Left renal pelvis (tissue), 4 donors: Measurements from ENCODE around the gene GTPBP4. TPM values are rescaled to one million over a fixed set of nuclear protein-coding genes. Genes with fewer than 3 reads are reported as not detected.

Experiments
- DNase-seq, 4 donors: peaks; one replicate each; pipeline ENCODE4 v3.0.0-alpha.2; 2013; ENCODE audit warnings: low read depth in 4 of 4, low spot score in 3 of 4
- polyA plus RNA-seq, 4 donors: library from polyadenylated mRNA; unstranded; fragments of 120-200 nt; gene quantifications; one replicate each; pipeline ENCODE4 v1.2.1, GENCODE V29; 2013; ENCODE audit not compliant: insufficient read length in 4 of 4

Gene GTPBP4
- polyA plus RNA-seq, 4 donors: 48.1 to 72.3 (median 66.2) TPM

DNA sequence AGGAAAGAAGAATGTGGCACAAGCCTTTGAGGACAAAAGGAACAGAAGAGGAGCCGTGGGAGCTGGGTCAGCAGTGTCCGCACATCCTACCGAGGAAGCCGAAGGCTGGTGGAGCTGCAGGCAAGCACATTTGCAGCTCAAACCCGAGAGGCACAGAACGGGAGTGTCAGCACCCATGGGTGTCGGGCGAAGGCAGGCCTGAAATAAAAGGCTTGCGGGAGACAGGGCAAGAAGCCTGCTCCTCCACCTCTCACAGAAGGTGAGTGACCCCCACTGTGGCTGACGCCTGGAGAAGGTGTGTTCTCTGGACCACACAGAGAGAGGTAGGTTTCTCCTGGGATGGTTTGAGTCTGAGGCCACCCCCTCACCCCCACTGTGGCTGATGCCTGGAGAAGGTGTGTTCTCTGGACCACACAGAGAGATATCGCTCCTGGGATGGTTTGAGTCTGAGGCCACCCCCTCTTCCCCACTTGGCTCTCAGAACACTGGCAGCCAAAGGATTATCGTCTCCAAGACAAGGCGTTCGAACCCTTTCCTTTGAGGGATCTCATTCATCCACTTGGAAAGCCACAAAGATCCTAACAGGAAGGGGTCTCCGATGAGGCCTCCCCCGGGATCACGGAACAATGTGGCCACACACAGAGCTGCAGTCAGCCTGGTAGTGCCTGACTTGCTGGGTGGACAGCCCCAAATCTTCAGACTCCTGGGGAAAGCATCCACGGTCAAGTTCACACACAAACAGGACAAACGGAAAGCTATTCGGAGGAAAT lies 21.6 kb upstream of the GTPBP4 start:
- DNase-seq: no peak

DNA sequence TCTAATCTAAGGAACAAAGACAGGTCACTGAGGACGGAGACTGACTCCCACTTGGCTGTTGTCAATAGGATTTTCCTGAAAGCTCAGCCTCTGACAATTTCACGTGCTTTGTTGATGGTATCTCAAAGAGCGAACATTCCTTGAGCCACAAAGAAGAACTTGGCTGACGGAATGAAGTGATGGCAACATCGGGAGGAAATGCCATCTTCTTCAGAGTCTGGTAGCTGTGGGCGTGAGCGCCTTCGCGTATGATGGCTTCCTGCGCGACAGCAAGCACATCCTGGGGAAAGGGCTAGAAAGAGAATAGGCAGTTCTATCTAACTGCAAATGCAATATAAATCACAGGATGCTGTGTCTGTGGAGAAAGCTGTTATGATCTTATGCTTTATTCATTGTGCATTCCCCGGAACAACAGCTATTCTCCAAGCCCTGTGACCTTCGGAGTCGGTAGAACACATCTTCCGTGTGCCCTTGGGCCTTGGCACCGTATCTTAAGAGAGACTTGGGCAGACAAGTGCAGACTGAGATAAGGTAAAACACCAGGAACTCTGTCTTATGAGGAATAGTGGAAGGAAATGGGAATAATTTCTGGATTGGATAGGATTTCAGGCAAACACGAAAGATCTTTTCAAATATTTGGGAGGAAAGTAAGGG lies 19.6 kb upstream of the GTPBP4 start:
- no peak for DNase-seq

DNA sequence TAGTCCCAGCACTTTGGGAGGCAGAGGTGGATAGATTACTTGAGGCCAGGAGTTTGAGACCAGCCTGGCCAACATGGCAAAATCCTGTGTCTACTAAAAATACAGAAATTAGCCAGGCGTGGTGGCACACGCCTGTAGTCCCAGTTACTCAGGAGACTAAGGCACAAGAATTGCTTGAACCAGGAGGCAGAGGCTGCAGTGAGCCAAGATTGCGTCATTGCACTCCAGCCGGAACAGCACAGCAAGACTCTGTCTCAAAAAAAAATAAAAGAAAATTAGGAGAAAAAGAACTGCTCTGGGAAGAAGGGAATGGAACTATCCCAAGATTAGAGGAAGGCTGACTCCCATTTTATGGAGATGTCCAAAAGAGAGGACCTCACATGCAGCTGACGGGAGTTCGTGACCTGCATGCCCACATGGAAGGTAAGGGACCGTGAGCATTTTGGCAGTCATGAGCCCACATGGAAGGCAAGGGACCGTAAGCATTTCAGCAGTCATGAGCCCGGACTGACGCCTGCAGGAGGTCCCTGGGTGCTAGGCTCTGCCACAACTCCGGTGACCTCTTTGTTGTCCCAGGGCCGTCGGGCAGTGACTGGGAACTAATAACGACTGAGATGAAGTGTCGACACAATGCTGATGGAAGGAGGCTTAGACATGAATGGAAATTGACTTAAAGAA lies 18.6 kb upstream of the GTPBP4 start:
- no peak for DNase-seq

DNA sequence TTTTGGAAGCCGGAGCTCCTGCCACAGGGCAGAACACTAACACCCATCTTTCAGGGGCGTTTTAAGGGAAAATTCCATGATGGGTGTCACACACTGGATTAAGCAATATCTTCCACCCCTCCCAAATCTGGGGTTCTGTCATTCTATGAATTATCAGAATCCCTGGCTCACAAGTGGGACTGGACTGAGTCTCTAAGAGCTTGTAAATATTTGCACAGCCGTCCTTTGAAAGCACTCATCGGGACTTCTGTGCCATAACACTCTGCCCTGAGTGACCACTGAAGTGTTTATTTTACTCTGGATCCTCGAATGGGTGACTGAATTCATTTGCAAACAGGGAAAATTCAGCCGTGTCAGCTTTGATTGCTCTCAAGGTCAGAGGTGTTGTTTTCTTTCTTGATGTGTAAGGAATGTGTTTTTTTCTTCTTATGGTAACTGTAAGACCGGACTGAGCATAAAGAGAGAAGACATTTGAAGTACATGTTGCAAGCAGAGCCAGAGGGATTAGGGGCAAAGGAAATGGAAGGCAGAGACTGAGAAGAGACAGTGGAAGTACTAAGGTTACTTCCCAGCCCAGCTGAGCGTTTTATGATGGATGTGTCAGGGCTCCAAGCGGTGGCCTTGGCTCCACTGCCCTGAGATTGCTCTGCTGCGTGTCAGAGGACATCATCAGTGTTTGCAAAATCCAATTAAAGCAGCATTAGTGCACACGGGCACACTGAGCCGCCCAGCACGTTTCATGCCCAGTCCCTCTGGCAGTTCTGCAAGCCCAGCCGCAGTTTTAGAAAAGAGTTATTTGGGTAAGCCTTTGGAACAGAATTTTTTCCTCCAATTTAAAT lies 17.7 kb upstream of the GTPBP4 start:
- DNase-seq: no peak

DNA sequence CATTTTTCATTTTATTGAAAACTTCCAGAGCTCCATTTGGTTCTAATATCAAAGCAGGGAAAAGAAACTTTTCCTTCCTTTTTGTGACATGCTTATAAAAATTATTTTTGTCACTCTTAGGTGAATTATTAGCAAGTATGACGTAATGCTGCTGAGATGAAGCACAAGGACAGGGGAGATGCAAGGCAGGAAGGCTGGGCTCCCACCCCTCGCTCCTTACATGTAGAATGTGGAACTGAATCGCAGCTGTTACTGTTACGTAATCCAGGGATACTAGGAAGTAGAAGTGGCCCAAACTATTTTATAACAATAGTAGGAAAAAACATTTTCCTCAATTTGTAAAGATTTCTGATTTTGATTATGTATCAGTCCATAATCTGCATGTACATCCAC lies 17.1 kb upstream of the GTPBP4 start:
- no peak for DNase-seq

DNA sequence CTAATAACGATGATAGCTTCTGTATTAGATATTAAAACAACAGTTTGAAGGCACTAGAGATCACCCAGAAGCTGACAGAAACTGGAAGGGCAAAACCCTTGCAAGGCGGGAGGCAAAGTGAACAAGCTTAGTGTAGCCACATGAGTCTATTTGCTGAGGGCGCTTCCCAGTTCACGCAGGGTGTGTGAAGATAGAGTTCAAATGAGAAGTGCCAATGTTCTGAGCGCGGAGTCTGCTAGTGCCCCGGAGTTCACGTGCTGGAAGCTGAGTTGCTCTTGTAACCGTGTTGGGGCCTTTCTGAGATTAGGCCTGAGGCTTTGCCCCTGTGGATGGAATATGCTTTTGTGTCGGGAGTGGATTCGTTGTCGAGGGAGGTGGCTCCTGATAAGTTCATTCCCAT lies 16.6 kb upstream of the GTPBP4 start:
- DNase-seq: no peak

DNA sequence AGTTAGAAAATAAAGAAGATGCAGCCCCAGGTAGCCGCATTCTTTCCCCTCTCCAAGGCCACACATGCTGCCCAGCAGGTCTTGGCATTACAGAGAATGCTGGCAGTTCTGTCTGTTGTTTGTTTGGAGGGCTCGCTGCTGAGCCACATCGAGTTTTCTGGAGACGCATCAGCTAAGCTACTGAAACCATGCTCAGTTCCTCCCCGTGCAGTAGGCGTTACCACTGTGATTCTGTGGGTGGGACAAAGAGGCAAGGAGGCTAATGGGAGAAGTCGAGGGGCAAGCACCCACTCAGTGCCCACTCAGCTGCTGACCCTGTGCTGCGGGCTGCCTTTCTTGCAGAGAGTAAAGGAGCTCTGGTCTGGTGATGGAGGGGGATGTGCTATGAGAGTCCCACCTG lies 15.5 kb upstream of the GTPBP4 start:
- DNase-seq: no peak

DNA sequence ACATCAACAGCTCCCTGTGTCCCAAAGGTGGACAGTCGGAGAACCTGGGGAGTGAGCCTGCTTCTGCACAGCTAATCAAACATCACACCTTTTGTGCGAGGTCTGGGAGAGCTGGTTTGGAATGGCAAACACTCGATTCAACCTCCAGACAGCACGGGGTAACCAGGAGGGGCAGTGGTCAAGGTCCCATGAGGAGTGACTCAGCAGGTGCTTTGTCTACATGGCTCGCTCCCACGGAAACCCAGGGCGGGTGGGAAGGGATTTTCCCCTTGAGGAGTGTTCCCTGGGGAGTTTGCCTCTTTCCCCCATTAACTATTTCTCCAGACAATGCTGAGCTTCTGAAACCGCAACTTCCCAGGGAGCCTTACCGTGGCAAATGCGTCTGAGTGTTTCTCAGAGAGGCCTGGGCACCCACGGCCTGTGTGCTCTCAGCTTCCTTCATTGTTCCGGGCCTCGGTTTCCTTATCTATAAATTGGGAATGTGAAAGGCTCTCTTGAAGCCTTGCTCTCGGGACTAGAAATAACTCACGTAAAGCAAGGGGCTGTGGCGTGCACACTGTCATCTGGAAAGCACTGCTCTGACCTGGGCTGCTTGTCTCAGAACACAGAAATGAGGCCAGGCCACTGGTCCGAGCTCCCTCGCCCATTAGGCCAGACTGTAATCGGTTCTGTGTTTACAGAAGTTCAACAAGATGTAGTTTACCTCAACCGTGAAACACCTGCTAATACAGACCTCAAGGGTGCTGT lies 14.0 kb upstream of the GTPBP4 start:
- no peak for DNase-seq

DNA sequence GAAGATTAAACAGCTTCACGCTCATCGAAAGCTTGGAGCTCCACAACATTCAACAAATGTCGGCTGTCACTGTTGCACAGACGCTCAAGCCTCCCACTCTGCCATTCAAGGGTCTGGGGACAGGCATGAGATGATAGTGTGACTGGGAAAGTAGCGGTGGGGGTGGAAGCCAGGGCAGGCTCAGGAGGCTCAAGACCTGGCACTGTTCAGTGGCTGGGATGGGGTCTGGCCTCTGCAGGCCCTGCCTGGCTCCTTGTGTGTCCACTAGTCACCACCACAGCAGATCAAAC lies 13.5 kb upstream of the GTPBP4 start:
- no peak for DNase-seq

DNA sequence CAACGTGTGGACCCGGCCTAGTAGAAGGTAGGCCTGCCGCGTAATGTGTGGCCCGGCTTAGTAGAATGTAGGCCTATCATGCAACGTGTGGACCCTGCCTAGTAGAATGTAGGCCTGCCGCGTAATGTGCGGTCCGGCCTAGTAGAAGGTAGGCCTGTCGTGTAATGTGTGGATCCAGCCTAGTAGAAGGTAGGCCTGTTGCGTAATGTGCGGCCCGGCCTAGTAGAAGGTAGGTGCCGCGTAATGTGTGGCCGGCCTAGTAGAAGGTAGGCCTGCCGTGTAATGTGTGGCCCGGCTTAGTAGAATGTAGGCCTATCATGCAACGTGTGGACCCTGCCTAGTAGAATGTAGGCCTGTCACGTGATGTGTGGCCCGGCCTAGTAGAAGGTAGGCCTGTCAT lies 11.9 kb upstream of the GTPBP4 start:
- DNase-seq: no peak

DNA sequence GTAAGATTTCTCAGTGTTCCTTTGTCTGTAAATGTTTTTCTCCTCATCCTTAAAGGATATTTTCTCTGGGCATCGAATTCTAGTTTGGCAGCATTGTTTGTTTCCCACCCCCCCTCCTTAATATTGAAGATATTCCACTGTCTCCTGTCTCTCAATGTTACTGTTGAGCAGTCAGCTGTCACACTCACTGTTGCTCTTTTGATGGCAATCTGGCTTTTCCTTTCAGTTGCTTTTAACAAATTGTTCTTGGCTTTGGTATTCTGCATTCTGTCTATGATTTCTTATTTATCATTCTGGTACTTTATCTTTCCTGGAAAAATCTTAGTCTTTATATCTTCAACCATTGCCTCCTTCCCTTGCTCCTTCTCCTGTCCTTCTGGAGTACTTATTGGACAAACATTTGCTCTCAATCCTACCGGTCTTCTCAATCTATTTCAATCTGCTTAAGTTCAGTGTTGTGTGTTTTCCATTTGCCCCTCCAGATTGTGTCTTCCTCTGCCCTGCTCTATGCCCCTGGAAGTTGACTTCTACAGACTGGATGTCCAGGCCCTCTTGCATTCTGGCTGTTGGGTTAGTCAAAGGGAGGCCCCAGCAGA lies 9.3 kb upstream of the GTPBP4 start:
- DNase-seq: no peak

DNA sequence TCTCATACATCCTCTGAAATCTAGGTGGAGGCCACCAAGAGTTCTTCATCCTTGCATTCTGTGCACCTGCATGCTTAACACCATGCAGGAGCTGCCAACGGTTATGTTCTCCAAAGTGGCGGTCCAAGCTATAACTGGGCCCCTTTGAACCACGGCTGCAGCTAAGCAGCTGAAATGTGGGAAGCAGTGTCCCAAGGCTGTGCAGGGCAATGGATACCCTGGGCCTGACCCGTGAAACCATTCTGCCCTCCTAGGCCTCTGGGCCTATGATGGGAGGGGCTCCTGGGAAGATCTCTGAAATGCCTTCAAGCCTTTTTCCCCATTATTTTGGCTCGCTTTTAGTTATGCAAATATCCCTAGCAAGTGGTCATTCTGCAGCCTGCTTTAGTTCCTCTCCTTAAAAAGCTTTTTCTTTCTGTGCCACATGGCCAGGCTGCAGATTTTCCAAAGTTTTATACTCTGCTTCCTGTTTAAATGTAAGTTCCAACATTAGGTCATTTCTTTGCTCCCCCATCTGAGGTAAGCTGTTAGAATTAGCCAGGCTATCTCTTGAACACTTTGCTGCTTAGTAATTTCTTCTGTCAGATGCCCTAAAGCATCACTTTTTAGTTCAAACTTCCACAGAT lies 7.7 kb upstream of the GTPBP4 start:
- no peak for DNase-seq

DNA sequence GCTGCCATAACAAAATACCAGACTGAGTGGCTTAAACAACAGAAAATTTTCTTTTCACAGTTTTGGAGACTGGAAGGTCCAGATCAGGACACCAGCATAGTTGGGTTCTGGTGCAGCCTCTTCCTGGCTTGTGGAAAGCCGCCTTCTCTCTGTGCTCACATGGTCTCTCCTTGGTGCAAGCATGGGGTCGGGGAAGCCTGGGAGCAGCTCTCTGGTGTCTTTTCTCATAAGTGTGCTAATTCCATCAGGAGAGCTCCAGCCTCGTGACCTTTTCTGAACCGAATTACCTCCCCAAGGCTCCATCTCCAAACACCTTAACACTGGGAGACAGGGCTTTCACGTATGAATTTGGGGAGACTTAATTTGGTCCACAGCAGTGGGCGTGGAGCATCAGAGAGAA lies 4.8 kb upstream of the GTPBP4 start:
- DNase-seq: no peak

DNA sequence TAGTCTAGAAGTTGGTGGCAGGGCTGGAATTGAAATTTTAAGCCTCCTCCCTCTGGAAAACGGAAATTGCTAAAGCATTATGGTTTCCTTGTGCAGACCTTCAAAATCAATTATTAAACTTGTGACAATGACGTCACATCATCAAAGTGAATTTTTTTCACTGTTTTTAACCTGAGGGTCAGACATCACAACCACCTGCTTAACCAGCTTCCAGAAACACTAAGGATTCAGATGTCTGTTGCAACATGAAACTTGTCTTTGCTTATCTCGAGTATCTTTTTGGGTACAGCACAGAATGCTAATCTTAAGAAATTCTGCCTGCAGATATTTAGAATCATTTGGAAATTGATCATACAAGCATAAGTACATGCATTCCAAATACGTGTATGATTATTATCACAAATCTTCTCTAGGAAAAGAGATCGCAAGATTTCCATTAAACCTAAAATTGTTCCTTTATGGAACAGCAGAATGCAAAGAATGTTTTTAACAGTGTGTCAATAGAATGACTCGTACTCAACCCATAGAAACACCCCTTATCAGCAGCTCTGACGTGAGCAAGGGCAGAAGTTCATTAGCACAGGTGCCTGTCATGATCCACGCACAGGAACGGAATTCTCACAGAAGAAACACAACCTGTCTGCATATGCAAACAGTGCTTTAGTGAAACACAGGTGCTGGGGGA lies 4.1 kb upstream of the GTPBP4 start:
- DNase-seq: no peak

DNA sequence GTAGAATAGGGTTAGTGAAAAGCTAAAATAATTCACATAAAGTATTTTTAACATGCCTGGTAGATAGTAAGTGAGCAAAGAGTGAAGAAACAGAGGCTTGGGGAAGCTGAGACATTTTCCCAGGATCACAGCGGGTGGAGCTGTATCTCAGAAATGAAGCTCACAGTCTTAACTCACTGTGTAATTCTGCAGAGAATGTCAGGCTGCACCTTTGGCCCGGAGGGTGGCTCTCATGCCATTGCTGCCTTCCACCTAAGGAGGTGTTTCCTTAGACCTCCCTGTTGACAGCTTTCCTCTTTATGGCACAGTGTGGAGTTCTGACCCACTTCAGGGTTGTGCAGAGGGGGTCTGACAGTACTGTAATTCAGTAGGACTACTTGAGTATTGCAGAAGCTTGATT lies 2.9 kb upstream of the GTPBP4 start:
- no peak for DNase-seq

DNA sequence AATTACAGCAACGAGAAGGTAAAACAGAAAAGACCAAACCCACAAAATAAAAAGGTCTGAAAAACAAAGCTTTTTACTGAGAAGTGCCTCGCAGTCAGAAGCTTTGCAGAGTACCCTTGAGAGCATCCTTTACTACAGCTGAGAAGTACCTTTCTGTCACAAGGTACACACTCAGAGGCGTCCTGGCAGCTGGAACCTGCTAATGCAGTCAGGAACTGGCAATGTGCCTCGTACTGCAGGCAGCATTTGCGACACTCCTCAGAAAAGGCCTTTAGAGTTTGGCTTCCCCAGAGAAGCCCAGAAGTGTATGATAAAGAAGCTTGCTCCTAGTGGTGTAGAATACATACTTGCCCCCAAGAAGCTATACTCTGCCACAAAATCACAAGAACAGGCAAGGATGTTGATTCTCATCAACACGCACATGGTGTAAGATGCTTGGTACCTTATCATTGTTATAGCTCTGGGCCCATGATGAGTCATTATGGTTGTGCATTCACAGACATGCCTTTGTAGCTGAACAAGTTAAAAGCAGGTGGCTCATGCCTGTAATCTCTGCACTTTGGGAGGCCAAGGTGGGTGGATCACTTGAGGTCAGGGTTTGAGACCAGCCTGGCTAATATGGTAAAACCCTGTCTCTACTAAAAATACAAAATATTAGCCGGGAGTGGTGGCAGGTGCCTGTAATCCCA lies 2.0 kb upstream of the GTPBP4 start:
- DNase-seq: no peak

DNA sequence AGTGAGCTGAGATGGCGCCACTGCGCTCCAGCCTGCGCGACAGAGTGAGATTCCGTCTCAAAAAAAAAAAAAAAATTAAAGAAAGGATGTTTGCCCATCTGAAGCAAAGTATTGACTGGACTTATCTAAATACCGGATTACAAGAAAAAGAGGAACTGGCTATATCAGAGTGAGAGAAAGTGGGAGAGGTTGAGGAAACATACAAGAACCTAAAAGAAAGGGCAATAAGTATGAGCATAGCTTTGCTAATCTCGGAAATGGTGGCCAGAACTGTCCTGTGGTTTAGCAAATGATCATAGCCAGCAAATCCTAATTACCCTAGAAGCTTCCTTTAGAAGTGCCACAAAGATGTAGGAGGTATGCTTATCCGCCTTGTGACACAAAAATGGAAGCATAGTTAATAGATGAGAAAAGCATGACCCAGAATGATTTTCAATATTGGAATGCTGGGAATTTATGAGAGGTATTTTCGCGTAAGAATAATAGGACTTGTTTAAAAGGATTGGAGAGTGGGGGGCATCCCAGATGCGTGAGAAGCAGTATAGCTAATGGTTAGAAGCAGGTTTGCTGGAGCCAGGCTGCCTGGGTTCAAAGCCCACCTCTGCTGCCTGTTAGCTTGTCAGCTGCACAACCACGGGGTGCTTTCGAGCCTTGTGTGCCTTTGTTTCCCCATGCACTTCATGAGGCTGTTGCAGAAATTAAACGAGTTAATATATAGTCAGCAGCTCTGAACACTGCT lies 1.2 kb upstream of the GTPBP4 start:
- DNase-seq: no peak

DNA sequence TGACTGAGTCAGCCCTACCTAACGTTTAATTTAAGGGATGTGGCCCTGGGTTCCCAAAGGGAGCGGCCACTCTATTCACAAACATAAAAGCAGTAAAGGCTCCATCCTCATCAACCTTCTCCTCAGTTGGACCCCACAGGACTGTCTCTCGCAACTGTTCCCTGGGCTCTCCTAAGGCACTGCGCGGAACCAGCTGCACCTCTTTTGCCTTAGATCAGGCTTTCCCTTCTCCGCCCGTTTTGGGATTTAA lies 689 bp upstream of the GTPBP4 start:
- DNase-seq: no peak
